Adrenal gland (tissue), 5 donors: ENCODE results near the gene UCHL1.

Source experiments
- CTCF ChIP-seq, 6 experiments: fragments of 450-650 bp in 4 of 6; fragments of 200-600 bp in 2 of 6; sonication (generic) in 1 of 6; IDR thresholded peaks; 1 replicate in 5 of 6; 2 replicates in 1 of 6; pipeline versions ENCODE4 v1.5.1 to v1.8.0; 2016 to 2021; ENCODE audit warnings: antibody characterized with exemption in 6 of 6, mild to moderate bottlenecking in 2 of 6, moderate library complexity in 1 of 6
- POLR2A ChIP-seq, 2 donors: fragments of 450-650 bp; IDR thresholded peaks; one replicate each; pipeline ENCODE4 v1.6.1; 2017; ENCODE audit warnings: antibody characterized with exemption in 2 of 2, mild to moderate bottlenecking in 2 of 2, moderate library complexity in 1 of 2
- donor health status: DM: no; HTN: no; CAD: no.

GRCh38 chr4:41262198-41262597, 5.5 kb downstream of the UCHL1 start:
- TF ChIP-seq CTCF (IDR thresholded peaks at IDR 0.05) (no peak), POLR2A (IDR thresholded peaks at IDR 0.05) (no peak)
